H1 (cell line): ENCODE measurements around the gene COL6A1. TPM values are rescaled to one million over a fixed set of nuclear protein-coding genes. Genes with fewer than 3 reads are reported as not detected.

Experiments used
- CTCF ChIA-PET: fragments of 300-600 bp; sonication (Branson Sonifier 250); formaldehyde crosslinking; loops from one replicate; lab custom pipeline; 2021; ENCODE audit not compliant: partially characterized antibody; lab: Charles Lee
- POLR2A ChIA-PET: fragments of 300-600 bp; sonication (Branson Sonifier 250); formaldehyde crosslinking; loops from one replicate; lab custom pipeline; 2021; ENCODE audit warnings: inconsistent platforms; ENCODE audit not compliant: partially characterized antibody; lab: Charles Lee
- DNase-seq, 2 experiments: peaks; one replicate each; pipeline versions ENCODE4 v3.0.0 to v3.0.0-alpha.2; 2010 to 2022; ENCODE audit warnings: low spot score in 2 of 2, low read depth in 1 of 2, mixed read lengths in 1 of 2
- FAIRE-seq: peaks from 2 replicates; lab custom pipeline; 2011; peaks lifted over from hg19 to GRCh38; lab: Jason Lieb, UNC
- H2AFZ ChIP-seq: 2 replicates; pipeline ENCODE4 v1.8.1; 2012; ENCODE audit warnings: low read length, inconsistent platforms
- H2AK5ac ChIP-seq: 2 replicates; pipeline ENCODE4 v1.6.1; 2013; ENCODE audit warnings: low read depth, low read length
- H2BK120ac ChIP-seq: replicated peaks from 2 replicates; pipeline ENCODE3; 2013; ENCODE audit warnings: low read depth, low read length, inconsistent platforms
- H2BK12ac ChIP-seq: 2 replicates; pipeline ENCODE4 v1.6.1; 2013; ENCODE audit warnings: low read depth, low read length
- H2BK15ac ChIP-seq: 2 replicates; pipeline ENCODE4 v1.6.1; 2013; ENCODE audit warnings: low read length
- H2BK20ac ChIP-seq: 2 replicates; pipeline ENCODE4 v1.6.1; 2013; ENCODE audit warnings: low read length
- H2BK5ac ChIP-seq: 2 replicates; pipeline ENCODE4 v1.6.1; 2013; ENCODE audit warnings: low read depth, low read length
- H3K14ac ChIP-seq: 2 replicates; pipeline ENCODE4 v1.6.1; 2013; ENCODE audit warnings: inconsistent platforms; ENCODE audit not compliant: insufficient read length
- H3K18ac ChIP-seq: 2 replicates; pipeline ENCODE4 v1.6.1; 2013; ENCODE audit warnings: low read length; ENCODE audit errors: extremely low read depth
- H3K23ac ChIP-seq: 2 replicates; pipeline ENCODE4 v1.6.1; 2013; ENCODE audit warnings: inconsistent platforms; ENCODE audit not compliant: insufficient read length
- H3K23me2 ChIP-seq: 2 replicates; pipeline ENCODE4 v1.6.1; 2013; ENCODE audit warnings: low read depth, low read length
- H3K27ac ChIP-seq: 2 replicates; pipeline ENCODE4 v1.6.1; 2011; ENCODE audit warnings: low read depth, low read length, inconsistent platforms
- H3K27me3 ChIP-seq, 4 experiments: replicated peaks in 1 of 4; 1 replicate in 1 of 4; 2 replicates in 3 of 4; pipeline versions ENCODE4 v1.6.1 to v1.8.1; 2011 to 2013; ENCODE audit warnings: low read length in 3 of 4, mild to moderate bottlenecking in 3 of 4, inconsistent platforms in 2 of 4, mixed read lengths in 2 of 4, moderate library complexity in 1 of 4; ENCODE audit not compliant: control insufficient read depth in 3 of 4, insufficient read depth in 3 of 4; ENCODE audit errors: extremely low read depth in 1 of 4
- H3K36me3 ChIP-seq, 4 experiments: 2 replicates each; pipeline versions ENCODE4 v1.6.1 to v1.8.1; 2011 to 2013; ENCODE audit warnings: mild to moderate bottlenecking in 4 of 4, low read length in 3 of 4, moderate library complexity in 2 of 4, control low read depth in 1 of 4, inconsistent platforms in 1 of 4; ENCODE audit not compliant: insufficient read depth in 4 of 4, control insufficient read depth in 2 of 4
- H3K4ac ChIP-seq: replicated peaks from 2 replicates; pipeline ENCODE3; 2013; ENCODE audit warnings: low read length, low read depth, mixed read lengths, inconsistent platforms; ENCODE audit not compliant: insufficient read length
- H3K4me1 ChIP-seq, 4 experiments: replicated peaks in 1 of 4; 1 replicate in 1 of 4; 2 replicates in 3 of 4; pipeline versions ENCODE4 v1.6.1 to v1.8.1; 2011 to 2013; ENCODE audit warnings: low read length in 3 of 4, inconsistent platforms in 2 of 4, mixed read lengths in 1 of 4; ENCODE audit not compliant: insufficient read depth in 4 of 4, control insufficient read depth in 3 of 4
- H3K4me2 ChIP-seq, 2 experiments: 2 replicates each; pipeline versions ENCODE4 v1.6.1 to v1.8.1; 2011 to 2013; ENCODE audit warnings: low read depth in 2 of 2, low read length in 2 of 2, control low read depth in 1 of 2, inconsistent platforms in 1 of 2, mild to moderate bottlenecking in 1 of 2; ENCODE audit not compliant: insufficient read depth in 1 of 2
- H3K4me3 ChIP-seq, 4 experiments: fragments of 200-600, 300-600 bp in 1 of 4; sonication (generic), shearing (Covaris generic), sonication (Bioruptor Twin) in 1 of 4; 2 replicates each; pipeline versions ENCODE4 v1.5.1 to v1.8.1; 2011 to 2016; ENCODE audit warnings: low read length in 4 of 4, low read depth in 3 of 4, control low read depth in 2 of 4, inconsistent platforms in 2 of 4, mild to moderate bottlenecking in 2 of 4, mixed read lengths in 1 of 4, moderate library complexity in 1 of 4; ENCODE audit not compliant: insufficient read depth in 2 of 4; ENCODE audit errors: extremely low read depth in 1 of 4
- H3K56ac ChIP-seq: replicated peaks from 2 replicates; pipeline ENCODE3; 2013; ENCODE audit warnings: low read depth, mild to moderate bottlenecking, mixed read lengths, low read length, inconsistent platforms; ENCODE audit not compliant: insufficient read length
- H3K79me1 ChIP-seq: 2 replicates; pipeline ENCODE4 v1.6.1; 2013; ENCODE audit warnings: low read depth, low read length, control low read depth
- H3K79me2 ChIP-seq, 2 experiments: 2 replicates each; pipeline versions ENCODE4 v1.6.1 to v1.8.1; 2012 to 2013; ENCODE audit warnings: low read length in 2 of 2, mild to moderate bottlenecking in 2 of 2, inconsistent platforms in 1 of 2; ENCODE audit not compliant: insufficient read depth in 2 of 2, control insufficient read depth in 1 of 2
- H3K9ac ChIP-seq, 4 experiments: replicated peaks in 1 of 4; 1 replicate in 1 of 4; 2 replicates in 3 of 4; pipeline versions ENCODE4 v1.6.1 to v1.8.1; 2011 to 2013; ENCODE audit warnings: low read depth in 3 of 4, low read length in 3 of 4, control low read depth in 2 of 4, mild to moderate bottlenecking in 2 of 4, moderate library complexity in 2 of 4, inconsistent platforms in 1 of 4; ENCODE audit errors: extremely low read depth in 1 of 4
- H3K9me3 ChIP-seq, 2 experiments: 2 replicates each; pipeline versions ENCODE4 v1.6.1 to v1.8.1; 2012 to 2013; ENCODE audit warnings: mild to moderate bottlenecking in 2 of 2, moderate library complexity in 2 of 2, control low read depth in 1 of 2, inconsistent platforms in 1 of 2, low read depth in 1 of 2, low read length in 1 of 2, mixed read lengths in 1 of 2; ENCODE audit not compliant: insufficient read depth in 2 of 2
- H4K20me1 ChIP-seq, 2 experiments: replicated peaks in 1 of 2; 2 replicates each; pipeline versions ENCODE3 to v1.8.1; 2011 to 2013; ENCODE audit warnings: inconsistent platforms in 2 of 2, low read length in 2 of 2, mild to moderate bottlenecking in 1 of 2; ENCODE audit not compliant: insufficient read depth in 2 of 2, control insufficient read depth in 1 of 2
- H4K5ac ChIP-seq: 2 replicates; pipeline ENCODE4 v1.6.1; 2013; ENCODE audit warnings: low read length, low read depth, mixed read lengths, inconsistent platforms; ENCODE audit not compliant: insufficient read length
- H4K8ac ChIP-seq: 2 replicates; pipeline ENCODE4 v1.8.0; 2013; ENCODE audit warnings: mild to moderate bottlenecking, moderate library complexity, low read length, inconsistent platforms; ENCODE audit not compliant: insufficient read depth; ENCODE audit errors: extremely low read depth
- H4K91ac ChIP-seq: replicated peaks from 2 replicates; pipeline ENCODE3; 2013; ENCODE audit warnings: low read length, mixed read lengths, inconsistent platforms; ENCODE audit not compliant: insufficient read length
- CBX8 ChIP-seq: fragments of 300-800, 300-1000 bp; sonication (generic); IDR thresholded peaks from 2 replicates; pipeline ENCODE4 v1.7.1; 2016; ENCODE audit warnings: low read depth, low read length, borderline replicate concordance
- HDAC6 ChIP-seq: IDR thresholded peaks from one replicate; pipeline ENCODE4 v1.7.1; 2012; ENCODE audit warnings: low read depth, mild to moderate bottlenecking, inconsistent platforms, low read length, moderate library complexity
- SP1 ChIP-seq: IDR thresholded peaks from 2 replicates; pipeline ENCODE4 v1.6.1; 2011; ENCODE audit warnings: low read depth, low read length
- TAF7 ChIP-seq: optimal IDR thresholded peaks from 2 replicates; pipeline ENCODE3; 2011; ENCODE audit warnings: low read depth, mild to moderate bottlenecking, inconsistent platforms, low read length, moderate library complexity, borderline replicate concordance
- WGBS, 2 experiments: shearing (Covaris generic) in 1 of 2; methylation state at CpG; one replicate each; pipeline versions ENCODE4 v1.1.6 to v1.1.7; 2013 to 2015; ENCODE audit warnings: low lambda C conversion rate in 2 of 2, mixed read lengths in 2 of 2, inconsistent platforms in 1 of 2, low coverage in 1 of 2, missing lambda C conversion rate in 1 of 2; ENCODE audit not compliant: insufficient replicate concordance in 2 of 2, insufficient coverage in 1 of 2, insufficient read length in 1 of 2; ENCODE audit errors: extremely low coverage in 1 of 2, missing lambda C conversion rate in 1 of 2; 5-methylcytosine and 5-hydroxymethylcytosine counted together
- polyA plus RNA-seq, 7 experiments: library from polyadenylated mRNA; depleted of rRNA in 3 of 7; stranded (reverse) in 5 of 7; unstranded in 2 of 7; fragments of >200 nt in 5 of 7; fragments of 200-250 nt in 2 of 7; gene quantifications; 1 replicate in 5 of 7; 2 replicates in 1 of 7; 4 replicates in 1 of 7; pipeline versions ENCODE4 v1.2.1 to v1.2.3, GENCODE V29; 2011 to 2013; ENCODE audit warnings: missing spikeins in 2 of 7, mixed read lengths in 2 of 7
- total RNA-seq: library from RNA; stranded (reverse); fragmentation: NEBNext Ultra II Directional; extraction: Animal tissue kit (Norgen Biotek cat#: 25700); gene quantifications from 2 replicates; pipeline ENCODE4 v1.2.1, GENCODE V29; 2021

COL6A1 gene
- total and polyA plus RNA-seq, 2 of the 8 experiments (the other 6 are each of a cell fraction or from before 2014, with no cell fraction given) = 100 to 115 TPM

DNA sequence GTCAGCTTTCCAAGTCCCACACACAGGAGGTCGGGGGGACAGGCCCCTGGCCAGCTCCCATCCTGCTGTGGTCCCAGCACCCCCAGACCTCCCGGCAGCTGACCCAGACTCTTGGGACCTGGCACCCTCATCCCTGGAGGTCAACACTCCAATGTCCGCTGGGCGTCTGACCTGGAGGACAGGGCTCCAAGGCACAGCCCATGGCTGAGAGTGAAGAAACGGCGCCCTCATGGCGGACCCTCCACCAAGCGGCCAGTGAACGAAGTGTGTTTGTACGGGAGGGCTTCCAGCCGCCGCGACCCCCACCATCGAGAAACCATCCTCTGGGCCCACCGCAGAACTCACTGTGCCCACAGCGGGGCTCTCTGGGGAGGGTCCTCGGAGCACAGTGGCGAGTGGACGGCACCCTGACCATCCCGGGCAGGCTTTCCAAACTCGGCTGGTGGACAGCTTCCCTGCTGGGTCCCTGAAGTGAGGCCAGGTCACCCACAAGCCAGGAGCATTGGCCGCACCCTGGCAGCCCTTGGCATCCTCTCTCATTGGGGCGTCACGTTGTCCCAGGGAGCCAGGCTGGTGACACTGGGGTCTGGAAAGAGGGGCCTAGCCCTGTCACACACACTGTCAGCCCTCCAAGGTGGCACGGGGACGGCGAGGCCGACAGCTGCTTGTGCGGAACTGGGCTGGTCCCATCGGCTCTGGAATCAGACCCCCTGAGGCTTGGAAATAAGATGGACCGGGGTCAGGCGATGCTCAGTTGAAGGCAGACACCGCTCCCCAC lies 68.5 kb downstream of the COL6A1 start:
- peak overlapping the region; percentile 43 for H3K18ac ChIP-seq
- H3K4me2 ChIP-seq = no peak overlapping the region
- peak overlapping the region; percentile 97 for H3K4ac ChIP-seq
- H3K27ac ChIP-seq = no peak overlapping the region
- peak overlapping the region; percentile 93; the same call in 1 of the 2 replicates for H2AK5ac ChIP-seq
- H3K9me3 ChIP-seq = peaks cover 0 to 3% of the 10 kb centered on the region in 2 experiments; a peak in 1 of 4 replicates
- H2BK5ac ChIP-seq = peak overlapping the region; percentile 90; the same call in 1 of the 2 replicates
- ChIA-PET CTCF (interaction anchor here (0.5 kb wide), 1 partner anchor 98 kb away, joined by 4 read pairs; no protein-coding TSS in a partner anchor), POLR2A (interaction anchor here (0.8 kb wide), 1 partner anchor 46 kb away, joined by 3 read pairs; no protein-coding TSS in a partner anchor)
- no peak overlapping the region for H2AFZ ChIP-seq
- no peaks in the 10 kb centered on the region for H3K36me3 ChIP-seq
- H4K8ac ChIP-seq = peak overlapping the region; percentile 48; the same call in 1 of the 2 replicates
- H2BK20ac ChIP-seq = peak overlapping the region; percentile 86; the same call in 1 of the 2 replicates
- no peaks in the 10 kb centered on the region for H4K20me1 ChIP-seq
- H3K4me1 ChIP-seq = peaks cover 0 to 22% (median 7%) of the 10 kb centered on the region in 4 experiments; a peak in 6 of 7 replicates
- 94% methylated on average over 33 of the region's 33 CpGs; no CpG with 5 or more reads in 1 of the 2 experiments for WGBS, 2 experiments
- peak overlapping the region; percentile 92; the same call in 1 of the 2 replicates for H2BK12ac ChIP-seq
- peaks cover 10% of the 10 kb centered on the region; the same call in 1 of the 2 replicates for H3K23me2 ChIP-seq
- H2BK120ac ChIP-seq = peak overlapping the region; percentile 98
- H3K79me2 ChIP-seq = no peaks in the 10 kb centered on the region
- no peak overlapping the region for H3K9ac ChIP-seq
- H4K91ac ChIP-seq = peak overlapping the region; percentile 100
- peak overlapping the region; percentile 72; the same call in 1 of the 2 replicates for H2BK15ac ChIP-seq
- H3K23ac ChIP-seq = peak overlapping the region; percentile 66
- FAIRE-seq = no peak
- no peak overlapping the region for H3K4me3 ChIP-seq
- H3K27me3 ChIP-seq = 0 out of 7 replicates have a peak, but pooled peaks cover 0 to 2% (median 0%) of the 10 kb centered on the region in 4 experiments
- no peak for TF ChIP-seq SP1
- no peak for TF ChIP-seq HDAC6
- TF ChIP-seq CBX8 = no peak
- no peak for TF ChIP-seq TAF7
- no peaks in the 10 kb centered on the region for H3K79me1 ChIP-seq
- H3K56ac ChIP-seq = peak overlapping the region; percentile 69
- no peak overlapping the region for H4K5ac ChIP-seq
- no peak overlapping the region for H3K14ac ChIP-seq
- DNase-seq = peak in 1 of 2 experiments; percentile 36
